Erythroblast (primary cell): ENCODE measurements around the gene KRTAP5-3.

Source experiments
- GATA1 ChIP-seq: IDR thresholded peaks from 2 replicates; pipeline ENCODE4 v1.6.1; 2011; ENCODE audit warnings: low read depth, mild to moderate bottlenecking, control low read depth, low read length, moderate library complexity
- POLR2A ChIP-seq: IDR thresholded peaks from 2 replicates; pipeline ENCODE4 v1.6.1; 2011; ENCODE audit warnings: mild to moderate bottlenecking, low read length

DNA sequence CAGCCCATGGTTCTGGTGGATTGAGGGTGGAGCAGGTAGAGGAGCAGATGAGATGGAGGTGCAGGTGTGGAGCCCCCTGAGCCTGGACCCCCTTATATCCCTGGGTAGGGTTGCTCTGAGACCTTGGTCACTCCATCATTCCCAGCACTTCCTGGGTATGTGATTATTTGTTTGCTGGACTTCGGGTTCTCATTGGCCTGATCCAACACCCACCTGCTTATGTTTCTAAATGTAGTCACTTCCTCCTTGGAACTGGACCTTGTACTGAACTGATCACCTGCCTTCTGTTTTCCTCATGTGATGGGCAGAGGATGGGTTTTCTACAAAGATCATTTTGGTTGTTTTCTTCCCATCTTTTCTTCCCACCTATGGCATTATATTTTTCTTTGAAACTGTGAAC, 13.8 kb upstream of the KRTAP5-3 start, which contains the start of gene KRTAP5-4:
- TF ChIP-seq POLR2A (no peak), GATA1 (no peak)
